Stimulated activated CD4-positive, alpha-beta T cell treated with anti-CD3 and anti-CD28 coated beads, Interleukin-1b, Interleukin-23, amount 100 ng/mL, for 1 hour (primary cell): Measurements from ENCODE around the gene NKD2.

Experiments used
- DNase-seq, 2 donors: peaks; one replicate each; pipeline ENCODE4 v3.0.0-alpha.2; 2020; ENCODE audit warnings: low read depth in 2 of 2

Gene NKD2

DNA sequence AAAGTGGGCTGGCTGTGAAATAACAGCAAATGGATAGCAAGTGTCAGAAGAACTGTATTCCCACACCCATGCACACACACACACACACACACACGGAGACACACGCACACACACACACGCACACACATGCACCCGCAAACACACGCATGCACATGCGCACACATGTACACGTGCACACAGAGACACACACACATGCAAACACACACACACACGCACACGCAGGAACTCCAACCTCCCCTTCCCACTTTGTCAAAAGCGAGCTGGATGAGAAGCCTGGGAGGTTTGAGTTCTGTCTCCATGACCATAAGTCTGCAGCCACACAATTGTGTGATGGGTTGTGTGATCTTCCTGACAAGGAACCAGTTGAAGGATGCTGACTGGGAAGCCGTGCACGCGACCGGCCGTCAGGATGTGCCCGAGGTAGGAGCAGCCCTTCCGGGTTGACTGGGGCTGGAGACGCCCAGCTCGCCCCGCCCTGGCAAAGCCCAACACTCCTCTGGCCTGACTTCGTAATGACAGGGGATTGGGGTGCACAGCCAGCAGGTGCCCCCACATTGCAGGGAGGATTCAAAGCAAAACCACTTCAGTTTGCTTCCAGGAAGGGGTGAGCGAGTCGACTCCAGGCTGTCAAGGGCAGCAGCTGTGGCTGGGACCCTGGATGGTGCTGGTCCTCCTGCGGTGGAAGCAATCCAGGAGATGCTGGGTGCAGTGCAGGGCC is 29.3 kb upstream of the NKD2 start:
- no peak for DNase-seq

GRCh38 chr5:980001-980588 is 28.5 kb upstream of the NKD2 start:
- DNase-seq = no peak

DNA sequence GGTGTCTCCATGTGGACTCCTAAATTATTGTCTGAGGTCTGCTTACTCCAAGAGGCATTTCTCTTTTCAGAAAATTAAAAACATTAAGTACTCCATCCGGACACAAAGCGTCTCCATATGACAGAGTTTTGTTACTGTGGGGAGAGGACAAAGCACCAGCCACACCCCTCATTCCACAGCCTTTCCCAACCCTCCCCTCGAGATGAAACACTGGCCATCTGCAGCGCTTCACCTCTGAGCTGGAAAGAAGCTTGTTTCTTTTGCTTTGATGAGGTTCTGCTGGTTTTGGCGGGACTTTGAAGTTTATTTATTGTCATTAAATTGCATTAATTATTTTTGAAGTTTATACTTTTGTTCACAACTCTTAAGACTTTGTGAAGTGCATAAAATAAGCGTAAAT is 27.6 kb upstream of the NKD2 start:
- no peak for DNase-seq

DNA sequence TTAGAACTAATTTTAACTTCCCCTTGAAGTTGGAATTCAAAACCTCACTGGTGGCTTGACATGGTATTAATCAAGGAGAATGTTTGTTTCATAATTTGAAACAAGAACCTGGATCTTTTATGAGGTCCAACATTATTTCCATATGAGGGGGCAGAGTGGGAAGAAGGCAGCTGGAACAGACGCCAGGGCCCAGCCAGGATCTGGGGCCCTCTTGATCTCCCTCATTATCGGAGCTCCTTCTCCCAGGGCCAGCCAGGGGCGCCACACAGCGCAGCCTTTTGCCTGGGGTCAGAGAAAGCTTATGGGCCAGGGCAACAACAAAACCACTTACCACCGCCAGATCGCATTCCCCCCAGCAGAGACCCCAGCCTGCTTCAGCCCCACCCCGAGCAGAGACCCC is 27.1 kb upstream of the NKD2 start:
- no peak for DNase-seq

GRCh38 chr5:982377-983237 is 26.0 kb upstream of the NKD2 start:
- DNase-seq = no peak

GRCh38 chr5:983238-983524 is 25.4 kb upstream of the NKD2 start:
- no peak for DNase-seq

DNA sequence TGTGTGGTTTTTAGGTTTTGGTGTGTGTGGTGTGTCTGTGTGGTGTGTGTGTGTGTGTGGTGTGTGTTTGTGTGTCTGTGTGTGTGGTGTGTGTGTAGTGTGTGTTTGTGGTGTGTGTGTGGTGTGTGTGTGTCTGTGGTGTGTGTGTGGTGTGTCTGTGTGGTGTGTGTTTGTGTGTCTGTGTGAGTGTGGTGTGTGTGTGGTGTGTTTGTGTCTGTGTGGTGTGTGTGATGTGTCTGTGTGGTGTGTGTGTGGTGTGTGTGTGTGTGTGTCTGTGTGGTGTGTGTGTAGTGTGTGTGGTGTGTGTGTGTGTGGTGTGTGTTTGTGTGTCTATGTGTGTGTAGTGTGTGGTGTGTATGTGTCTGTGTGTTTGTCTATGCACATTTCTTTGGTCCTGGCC is 25.0 kb upstream of the NKD2 start:
- DNase-seq = no peak

DNA sequence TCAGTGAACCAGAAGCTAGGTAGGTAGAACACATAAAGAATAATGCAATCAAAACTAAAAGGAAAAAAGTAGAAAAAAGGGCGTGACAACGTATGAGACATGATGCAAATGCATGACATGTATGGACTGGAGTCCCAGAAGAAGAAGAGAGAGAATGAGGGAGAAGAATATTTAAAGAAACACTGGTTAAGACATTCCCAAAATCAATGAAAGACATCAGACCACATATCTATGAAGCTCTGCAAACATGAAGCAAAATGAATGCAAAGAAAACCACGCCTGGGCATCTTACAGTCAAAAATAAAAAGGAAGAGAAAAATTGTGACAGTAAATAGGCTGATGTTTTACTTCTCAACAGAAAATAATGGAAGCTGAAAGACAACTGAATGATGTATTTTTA is 23.8 kb upstream of the NKD2 start:
- no peak for DNase-seq

DNA sequence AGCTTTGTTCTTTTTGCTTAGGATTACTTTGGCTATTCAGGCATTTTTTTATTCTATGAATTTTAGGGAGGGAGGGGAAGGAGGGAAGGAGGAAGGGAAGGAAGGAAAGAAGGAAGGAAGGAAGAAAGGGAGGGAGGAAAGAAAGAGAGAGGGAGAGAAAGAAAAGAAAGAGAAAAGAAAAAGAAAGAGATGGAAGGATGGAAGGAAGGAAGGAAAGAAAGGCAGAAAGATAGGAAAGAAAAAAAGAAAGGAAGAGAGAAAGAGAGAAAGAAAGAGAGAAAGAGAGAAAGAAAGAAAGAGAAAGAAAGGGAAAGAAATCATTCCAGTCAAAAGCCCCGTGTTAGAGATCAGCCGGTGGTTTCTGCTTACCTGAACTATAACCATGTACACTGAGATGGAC is 20.8 kb upstream of the NKD2 start:
- no peak for DNase-seq

GRCh38 chr5:988322-988721 is 20.3 kb upstream of the NKD2 start:
- DNase-seq = no peak

DNA sequence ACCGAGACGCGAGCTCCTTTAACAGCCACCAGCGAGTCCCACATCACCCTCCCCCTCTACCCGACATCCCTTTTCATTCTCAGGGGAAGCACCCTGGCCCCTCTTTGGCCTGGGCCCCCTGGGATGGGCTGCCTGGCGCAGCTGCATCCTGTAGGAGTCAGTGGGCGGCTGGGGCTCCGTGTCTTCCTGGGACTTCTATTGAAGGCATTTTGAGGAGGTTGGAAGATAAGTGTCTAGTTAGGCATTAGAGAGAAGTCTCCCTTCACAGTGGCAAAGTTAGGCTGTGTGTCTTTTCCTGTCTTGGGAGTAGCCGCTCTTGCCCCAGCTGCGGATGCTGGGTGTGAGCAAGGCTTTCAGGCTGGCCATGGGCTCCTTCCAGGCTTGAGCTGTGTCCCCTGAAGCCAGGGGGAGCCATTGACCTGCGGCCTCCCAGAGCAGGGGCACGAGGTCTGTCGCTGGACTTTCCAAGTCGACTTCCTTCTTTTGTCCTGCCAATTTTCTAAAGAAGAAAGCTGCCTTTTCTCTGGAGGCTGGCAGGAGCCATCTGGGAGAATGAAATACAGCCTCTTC is 18.6 kb upstream of the NKD2 start:
- no peak for DNase-seq

- no peak for DNase-seq
Observed at GRCh38 chr5:991472-992267, 16.9 kb upstream of the NKD2 start.

DNA sequence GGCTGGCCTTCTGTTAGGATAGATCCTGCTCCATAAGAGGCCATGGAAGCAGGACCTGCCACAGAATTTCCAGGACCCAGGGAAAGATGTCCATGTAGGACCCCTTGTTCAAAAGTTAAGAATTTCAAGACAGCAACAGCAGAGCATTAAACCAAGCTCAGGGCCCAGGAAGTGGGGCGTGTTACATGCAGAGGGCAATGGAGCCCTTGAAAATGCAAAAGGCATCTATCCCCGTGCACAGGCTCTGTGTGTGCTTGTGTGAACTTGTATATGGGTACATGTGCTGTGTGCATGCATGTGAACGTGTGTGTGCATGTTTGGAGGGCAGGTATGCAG is 14.4 kb upstream of the NKD2 start:
- no peak for DNase-seq

GRCh38 chr5:994821-995220 is 13.8 kb upstream of the NKD2 start:
- no peak for DNase-seq

GRCh38 chr5:995318-995717 is 13.3 kb upstream of the NKD2 start:
- DNase-seq = no peak

- DNase-seq = no peak
Observed at GRCh38 chr5:997001-997474, 11.6 kb upstream of the NKD2 start.

GRCh38 chr5:997711-998110 is 10.9 kb upstream of the NKD2 start:
- DNase-seq = no peak

DNA sequence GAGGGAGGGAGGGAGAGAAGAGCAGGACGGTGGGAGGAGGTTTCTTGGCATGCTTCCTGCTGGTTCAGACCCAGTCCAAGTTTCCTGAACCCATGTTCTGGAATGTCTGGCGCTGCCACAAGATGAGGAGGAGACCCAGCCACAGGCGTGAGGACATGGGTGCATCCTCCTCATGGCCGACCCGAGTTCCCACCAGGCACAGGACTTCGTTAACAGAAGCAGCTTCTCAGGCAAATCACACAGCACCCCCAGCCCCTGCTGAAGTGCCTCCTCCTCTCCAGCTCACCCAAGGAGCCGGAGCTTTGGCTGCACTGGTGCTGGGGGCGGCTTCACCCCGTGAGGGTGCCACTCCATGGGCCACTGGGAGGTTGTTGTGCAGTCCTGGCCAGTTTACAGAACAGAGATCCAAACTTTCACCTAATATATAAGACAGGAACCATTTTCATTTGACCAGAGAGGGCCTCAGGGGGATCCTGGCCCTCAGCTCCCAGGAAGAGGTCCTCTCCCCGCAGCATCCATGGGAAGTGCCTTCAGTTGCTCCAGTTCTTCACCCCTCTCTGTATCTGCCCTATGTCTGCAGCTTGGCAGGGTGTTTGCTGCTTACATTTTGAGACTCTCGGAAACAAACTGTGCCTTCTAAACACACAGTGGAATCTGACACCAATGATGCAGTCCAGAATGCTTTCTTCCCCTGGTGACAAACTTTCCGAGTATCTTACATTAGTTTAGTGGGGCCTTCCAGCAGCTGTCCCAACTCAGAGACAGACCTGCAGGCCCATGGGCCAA is 10.2 kb upstream of the NKD2 start:
- DNase-seq = no peak

- no peak for DNase-seq
Observed at GRCh38 chr5:999032-999501, 9.5 kb upstream of the NKD2 start.

DNA sequence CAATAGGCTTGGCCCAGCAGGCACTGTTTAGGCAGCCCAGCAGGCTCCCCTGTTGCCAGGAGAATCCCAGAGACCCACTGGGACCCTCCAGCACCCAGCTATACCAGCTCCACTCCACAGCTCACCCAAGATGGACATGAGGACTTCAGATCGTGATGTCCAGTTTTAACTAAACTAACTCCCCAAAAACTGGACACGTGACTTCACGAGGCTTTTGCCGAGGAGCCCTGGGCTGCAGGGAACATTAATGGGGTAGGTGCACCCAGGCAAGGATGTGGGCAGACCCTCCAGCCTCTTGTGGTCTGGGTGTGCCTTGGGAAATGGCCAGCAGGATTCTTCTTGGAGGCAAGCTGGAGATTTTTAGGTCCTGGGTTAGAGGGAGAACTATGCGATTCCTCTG is 8.9 kb upstream of the NKD2 start:
- DNase-seq = no peak

- DNase-seq = no peak
Observed at GRCh38 chr5:1000329-1000728, 8.3 kb upstream of the NKD2 start.
